ENCODE data around the gene TBKBP1. TPM values are rescaled to one million over a fixed set of nuclear protein-coding genes. Genes with fewer than 3 reads are reported as not detected.

Gene TBKBP1
- total RNA-seq, 4 donors from 2014 or later, result 4.0 to 15.6 (median 10.5) TPM

DNA sequence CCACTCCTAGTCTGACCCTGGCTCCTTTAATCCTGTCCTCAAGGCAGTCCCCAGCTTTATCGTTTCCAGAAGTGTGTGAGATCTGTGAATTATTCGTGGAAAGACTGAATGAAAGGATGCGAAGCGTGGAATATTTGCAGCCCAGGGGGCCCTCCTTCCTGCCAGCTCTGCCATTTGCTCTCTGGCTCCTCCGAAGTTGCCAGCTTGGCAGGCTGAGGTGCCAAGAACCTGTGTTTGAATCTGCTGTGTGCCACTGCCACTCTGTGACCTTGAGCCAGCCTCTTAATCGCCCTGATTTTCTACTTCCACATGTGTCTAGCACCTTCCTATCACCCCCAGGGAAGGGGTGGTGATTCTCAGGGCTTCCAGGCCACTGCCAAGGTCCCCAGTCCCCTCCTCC lies 10.8 kb downstream of the TBKBP1 start:
- no peak for ATAC-seq (ENCODE audit: low FRiP score)
- TF ChIP-seq, protein P1, sequence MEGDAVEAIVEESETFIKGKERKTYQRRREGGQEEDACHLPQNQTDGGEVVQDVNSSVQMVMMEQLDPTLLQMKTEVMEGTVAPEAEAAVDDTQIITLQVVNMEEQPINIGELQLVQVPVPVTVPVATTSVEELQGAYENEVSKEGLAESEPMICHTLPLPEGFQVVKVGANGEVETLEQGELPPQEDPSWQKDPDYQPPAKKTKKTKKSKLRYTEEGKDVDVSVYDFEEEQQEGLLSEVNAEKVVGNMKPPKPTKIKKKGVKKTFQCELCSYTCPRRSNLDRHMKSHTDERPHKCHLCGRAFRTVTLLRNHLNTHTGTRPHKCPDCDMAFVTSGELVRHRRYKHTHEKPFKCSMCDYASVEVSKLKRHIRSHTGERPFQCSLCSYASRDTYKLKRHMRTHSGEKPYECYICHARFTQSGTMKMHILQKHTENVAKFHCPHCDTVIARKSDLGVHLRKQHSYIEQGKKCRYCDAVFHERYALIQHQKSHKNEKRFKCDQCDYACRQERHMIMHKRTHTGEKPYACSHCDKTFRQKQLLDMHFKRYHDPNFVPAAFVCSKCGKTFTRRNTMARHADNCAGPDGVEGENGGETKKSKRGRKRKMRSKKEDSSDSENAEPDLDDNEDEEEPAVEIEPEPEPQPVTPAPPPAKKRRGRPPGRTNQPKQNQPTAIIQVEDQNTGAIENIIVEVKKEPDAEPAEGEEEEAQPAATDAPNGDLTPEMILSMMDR (IDR thresholded peaks at IDR 0.05), result no peak
- DNase-seq (ENCODE audit: low spot score), result no peak

DNA sequence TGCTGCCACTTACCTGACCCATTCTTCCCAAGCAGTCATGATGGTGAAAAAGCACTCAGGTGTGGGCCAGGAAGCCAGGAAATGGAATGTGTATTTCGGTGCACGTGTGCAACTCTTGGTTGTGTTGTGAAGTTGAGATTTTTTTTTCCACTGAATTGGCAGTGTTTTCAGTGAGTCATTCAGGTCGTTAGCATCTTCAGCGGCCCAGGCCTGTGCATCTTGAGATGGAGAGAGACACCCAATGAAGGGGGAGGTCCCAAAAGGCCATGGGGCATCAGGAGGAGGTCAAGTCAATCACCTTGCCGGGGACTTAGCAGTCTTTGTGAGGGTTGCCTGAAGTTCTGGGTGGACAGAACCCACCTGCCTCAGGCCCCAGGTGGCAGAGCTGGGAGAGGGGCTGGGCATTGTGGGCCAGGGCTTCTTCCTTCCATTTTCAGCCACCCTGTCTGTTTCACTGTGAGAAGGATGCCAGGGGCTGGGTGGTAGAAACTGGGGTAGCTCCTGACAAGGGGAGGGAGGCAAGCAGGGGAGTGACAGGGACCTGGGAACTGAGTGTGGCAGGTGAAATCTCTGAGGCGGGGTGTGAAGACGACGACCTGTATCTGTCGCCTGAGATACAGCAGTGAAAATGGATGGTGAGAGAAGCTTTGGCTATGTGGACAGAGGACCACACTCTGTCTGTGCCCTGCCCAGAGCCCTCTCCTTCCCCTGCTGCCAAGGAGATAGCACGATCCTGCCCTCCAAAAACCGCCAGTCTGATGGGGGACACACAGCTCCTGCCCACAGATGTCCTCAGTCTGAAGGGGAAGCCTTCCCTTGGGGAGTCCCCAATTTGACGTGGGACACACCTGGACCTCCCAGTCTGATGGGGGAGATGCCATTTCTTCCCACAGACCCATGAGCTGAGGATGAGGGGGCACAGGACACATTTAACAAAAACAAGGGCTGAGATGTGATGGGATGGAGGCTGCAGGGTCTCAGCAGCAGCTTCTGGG lies 11.9 kb downstream of the TBKBP1 start:
- ATAC-seq (ENCODE audit: low FRiP score) (no peak), DNase-seq (ENCODE audit: low spot score) (no peak)
- TF ChIP-seq, protein P1 (IDR thresholded peaks at IDR 0.05), result no peak

DNA sequence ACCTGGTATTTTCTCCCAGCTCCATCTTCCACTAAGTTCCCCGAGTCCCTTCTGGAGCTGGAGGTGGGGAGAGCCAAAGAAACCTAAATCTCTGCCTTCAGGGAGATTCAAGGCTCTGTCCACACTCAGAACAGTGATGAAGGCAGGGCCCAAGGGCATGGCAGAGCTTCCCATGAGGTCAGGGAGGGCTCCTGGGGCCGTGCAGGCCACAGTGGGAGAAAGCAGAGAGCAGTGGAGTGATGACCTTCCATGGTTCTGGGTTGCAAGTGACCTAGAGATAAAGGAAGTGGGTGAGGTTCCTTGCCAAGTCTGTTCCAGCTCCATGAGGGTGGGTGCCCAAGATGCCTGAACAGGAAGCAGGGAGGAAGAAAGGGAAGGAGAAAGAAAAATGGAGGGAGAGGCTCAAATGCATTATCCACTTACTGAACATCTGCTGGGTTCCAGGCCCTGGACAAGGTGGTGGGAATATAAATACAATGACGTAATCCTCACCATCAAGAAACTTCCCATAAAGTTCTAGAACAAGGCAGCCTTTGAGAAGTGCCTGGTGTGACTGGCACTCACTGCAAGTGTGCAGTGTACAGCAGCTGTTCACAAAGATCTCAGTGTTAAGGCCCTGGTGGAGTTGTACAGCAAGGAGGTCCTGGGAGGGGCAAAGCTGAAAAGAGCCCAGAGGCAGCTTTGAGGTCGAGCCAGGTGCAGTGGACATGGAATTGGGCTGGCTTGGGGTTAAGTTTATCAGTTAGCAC lies 13.3 kb downstream of the TBKBP1 start:
- ATAC-seq (ENCODE audit: low FRiP score) (no peak), DNase-seq (ENCODE audit: low spot score) (no peak)
- TF ChIP-seq, protein P1 (IDR thresholded peaks at IDR 0.05), result no peak

DNA sequence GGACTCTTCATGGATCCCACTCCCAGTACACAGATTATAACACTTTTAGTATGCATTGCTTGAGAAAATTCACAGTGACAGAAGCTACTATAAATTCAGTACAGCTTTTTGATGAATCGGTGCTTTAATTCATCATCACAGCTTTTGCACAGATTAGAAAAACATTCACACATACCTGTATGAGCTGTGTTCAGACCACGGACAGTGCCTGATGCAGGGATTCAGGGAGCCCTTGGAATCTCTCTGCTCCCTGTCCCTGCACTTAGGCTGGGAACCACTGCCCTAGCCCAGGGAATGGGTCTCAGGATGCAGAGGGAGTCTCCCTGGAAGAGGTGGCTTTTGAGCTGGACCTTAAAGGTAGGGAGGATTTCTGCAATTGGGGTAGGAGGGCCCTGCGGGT lies 13.9 kb downstream of the TBKBP1 start:
- TF ChIP-seq, protein P1 (IDR thresholded peaks at IDR 0.05), result no peak
- ATAC-seq (ENCODE audit: low FRiP score) (no peak), DNase-seq (ENCODE audit: low spot score) (no peak)

DNA sequence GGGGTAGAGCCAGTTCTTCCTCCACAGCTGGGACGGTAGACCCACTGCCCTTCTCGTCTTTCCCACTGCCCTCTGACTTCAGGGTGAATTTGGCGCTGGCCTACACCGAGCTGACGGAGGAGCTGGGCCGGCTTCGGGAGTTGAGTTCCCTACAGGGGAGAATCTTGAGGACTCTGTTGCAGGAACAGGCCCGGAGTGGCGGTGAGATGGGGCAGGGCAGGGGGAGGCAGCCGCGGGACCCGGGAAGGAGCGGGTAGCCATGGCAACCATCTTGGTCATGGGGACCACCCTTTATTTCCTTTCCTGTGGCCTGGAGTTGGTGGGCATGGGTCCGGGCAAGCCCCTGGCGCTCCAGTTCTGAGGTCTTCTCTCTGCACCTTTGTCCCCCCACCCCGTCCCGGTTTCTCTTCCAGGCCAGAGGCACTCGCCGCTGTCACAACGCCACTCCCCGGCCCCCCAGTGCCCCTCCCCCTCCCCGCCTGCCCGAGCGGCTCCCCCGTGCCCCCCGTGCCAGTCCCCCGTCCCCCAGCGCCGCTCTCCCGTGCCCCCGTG lies 14.4 kb downstream of the TBKBP1 start:
- no peak for DNase-seq (ENCODE audit: low spot score)
- TF ChIP-seq, protein P1 (IDR thresholded peaks at IDR 0.05), result no peak
- no peak for ATAC-seq (ENCODE audit: low FRiP score)

DNA sequence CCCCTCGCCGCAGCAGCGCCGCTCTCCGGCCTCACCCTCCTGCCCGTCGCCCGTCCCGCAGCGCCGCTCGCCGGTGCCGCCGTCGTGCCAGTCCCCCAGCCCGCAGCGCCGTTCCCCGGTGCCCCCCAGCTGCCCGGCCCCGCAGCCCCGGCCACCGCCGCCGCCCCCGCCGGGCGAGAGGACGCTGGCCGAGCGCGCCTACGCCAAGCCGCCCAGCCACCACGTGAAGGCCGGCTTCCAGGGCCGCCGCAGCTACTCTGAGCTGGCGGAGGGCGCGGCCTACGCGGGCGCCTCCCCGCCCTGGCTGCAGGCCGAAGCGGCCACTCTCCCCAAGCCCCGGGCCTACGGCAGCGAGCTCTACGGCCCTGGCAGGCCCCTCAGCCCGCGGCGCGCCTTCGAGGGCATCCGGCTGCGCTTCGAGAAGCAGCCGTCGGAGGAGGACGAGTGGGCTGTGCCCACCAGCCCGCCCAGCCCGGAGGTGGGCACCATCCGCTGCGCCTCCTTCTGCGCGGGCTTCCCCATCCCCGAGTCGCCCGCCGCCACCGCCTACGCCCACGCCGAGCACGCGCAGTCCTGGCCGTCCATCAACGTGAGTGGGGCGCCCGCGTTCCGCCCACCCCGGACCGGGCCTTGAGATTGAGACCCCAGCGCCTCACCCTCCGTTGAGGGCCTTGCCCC lies 15.0 kb downstream of the TBKBP1 start:
- DNase-seq (ENCODE audit: low spot score) (no peak), ATAC-seq (ENCODE audit: low FRiP score) (peak; percentile 67)
- TF ChIP-seq, protein P1 (IDR thresholded peaks at IDR 0.05), result no peak
